ENCODE measurements around the gene KCNJ4.

GRCh38 chr22:38489561-38490145, 34.7 kb upstream of the KCNJ4 start:
- TF ChIP-seq, protein P1, sequence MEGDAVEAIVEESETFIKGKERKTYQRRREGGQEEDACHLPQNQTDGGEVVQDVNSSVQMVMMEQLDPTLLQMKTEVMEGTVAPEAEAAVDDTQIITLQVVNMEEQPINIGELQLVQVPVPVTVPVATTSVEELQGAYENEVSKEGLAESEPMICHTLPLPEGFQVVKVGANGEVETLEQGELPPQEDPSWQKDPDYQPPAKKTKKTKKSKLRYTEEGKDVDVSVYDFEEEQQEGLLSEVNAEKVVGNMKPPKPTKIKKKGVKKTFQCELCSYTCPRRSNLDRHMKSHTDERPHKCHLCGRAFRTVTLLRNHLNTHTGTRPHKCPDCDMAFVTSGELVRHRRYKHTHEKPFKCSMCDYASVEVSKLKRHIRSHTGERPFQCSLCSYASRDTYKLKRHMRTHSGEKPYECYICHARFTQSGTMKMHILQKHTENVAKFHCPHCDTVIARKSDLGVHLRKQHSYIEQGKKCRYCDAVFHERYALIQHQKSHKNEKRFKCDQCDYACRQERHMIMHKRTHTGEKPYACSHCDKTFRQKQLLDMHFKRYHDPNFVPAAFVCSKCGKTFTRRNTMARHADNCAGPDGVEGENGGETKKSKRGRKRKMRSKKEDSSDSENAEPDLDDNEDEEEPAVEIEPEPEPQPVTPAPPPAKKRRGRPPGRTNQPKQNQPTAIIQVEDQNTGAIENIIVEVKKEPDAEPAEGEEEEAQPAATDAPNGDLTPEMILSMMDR (IDR thresholded peaks at IDR 0.05), result no peak
- TF ChIP-seq POLR2A (IDR thresholded peaks at IDR 0.05), result no peak

Measured in thyroid gland (tissue), 4 donors.